DOHH2 (cell line): ENCODE results near the gene UXS1.
A peak's percentile ranks its signal among the peaks of the same experiment; 100 is the strongest.

Experiments
- H3F3A ChIP-seq: fragments of 200-600 bp; sonication (generic), shearing (Covaris generic); 2 replicates; pipeline ENCODE4 v1.6.0; 2016; ENCODE audit warnings: antibody characterized with exemption, mild to moderate bottlenecking; ENCODE audit not compliant: control insufficient read depth, insufficient read depth
- H3K27ac ChIP-seq: fragments of 200-600 bp; sonication (generic); 2 replicates; pipeline ENCODE4 v1.5.1; 2014; ENCODE audit warnings: low read depth, mild to moderate bottlenecking, low read length, moderate library complexity
- H3K27me3 ChIP-seq: fragments of 200-600 bp; sonication (generic); 2 replicates; pipeline ENCODE4 v1.6.1; 2014; ENCODE audit warnings: mild to moderate bottlenecking, low read length, mixed read lengths; ENCODE audit not compliant: control insufficient read depth
- H3K36me3 ChIP-seq: fragments of 200-600 bp; sonication (generic); 2 replicates; pipeline ENCODE4 v1.6.1; 2014; ENCODE audit warnings: mild to moderate bottlenecking, low read length, moderate library complexity, mixed read lengths; ENCODE audit not compliant: control insufficient read depth
- H3K4me1 ChIP-seq: fragments of 200-600 bp; sonication (generic); 2 replicates; pipeline ENCODE4 v1.6.1; 2014; ENCODE audit warnings: mild to moderate bottlenecking, low read length, mixed read lengths; ENCODE audit not compliant: control insufficient read depth
- H3K4me2 ChIP-seq: fragments of 200-600 bp; sonication (generic); 2 replicates; pipeline ENCODE4 v1.6.0; 2014; ENCODE audit warnings: mild to moderate bottlenecking, low read length, moderate library complexity
- H3K4me3 ChIP-seq: fragments of 200-600 bp; sonication (generic); 2 replicates; pipeline ENCODE4 v1.5.1; 2014; ENCODE audit warnings: mild to moderate bottlenecking, low read length, mixed read lengths
- H3K79me2 ChIP-seq: fragments of 200-600 bp; sonication (generic); 2 replicates; pipeline ENCODE4 v1.6.1; 2014; ENCODE audit warnings: mild to moderate bottlenecking, low read length, mixed read lengths; ENCODE audit not compliant: control insufficient read depth
- H3K9me2 ChIP-seq: fragments of 200-600 bp; sonication (generic); replicated peaks from 2 replicates; pipeline ENCODE4 v1.6.1; 2014; ENCODE audit warnings: mild to moderate bottlenecking, low read length, mixed read lengths; ENCODE audit not compliant: control insufficient read depth
- H3K9me3 ChIP-seq: fragments of 200-600 bp; sonication (generic); 2 replicates; pipeline ENCODE4 v1.6.1; 2014; ENCODE audit warnings: antibody characterized with exemption, low read length, mixed read lengths; ENCODE audit not compliant: control insufficient read depth, insufficient read depth
- H4K20me1 ChIP-seq: fragments of 200-600 bp; sonication (generic); 2 replicates; pipeline ENCODE4 v1.6.0; 2014; ENCODE audit warnings: low read depth, mild to moderate bottlenecking, antibody characterized with exemption, low read length, moderate library complexity; ENCODE audit not compliant: control insufficient read depth, insufficient read depth
- EZH2phosphoT487 ChIP-seq: fragments of 200-600 bp; sonication (generic); IDR thresholded peaks from 2 replicates; pipeline ENCODE4 v1.6.1; 2017; ENCODE audit warnings: borderline replicate concordance, mild to moderate bottlenecking, antibody characterized with exemption, low read length, moderate library complexity, mixed read lengths
- TF ChIP-seq, protein P1 (sequence below): fragments of 200-600 bp; sonication (generic); IDR thresholded peaks from one replicate; pipeline ENCODE4 v1.5.1; 2014; ENCODE audit warnings: antibody characterized with exemption, mild to moderate bottlenecking, low read depth, low read length; ENCODE audit not compliant: poor library complexity, severe bottlenecking

The UXS1 gene

DNA sequence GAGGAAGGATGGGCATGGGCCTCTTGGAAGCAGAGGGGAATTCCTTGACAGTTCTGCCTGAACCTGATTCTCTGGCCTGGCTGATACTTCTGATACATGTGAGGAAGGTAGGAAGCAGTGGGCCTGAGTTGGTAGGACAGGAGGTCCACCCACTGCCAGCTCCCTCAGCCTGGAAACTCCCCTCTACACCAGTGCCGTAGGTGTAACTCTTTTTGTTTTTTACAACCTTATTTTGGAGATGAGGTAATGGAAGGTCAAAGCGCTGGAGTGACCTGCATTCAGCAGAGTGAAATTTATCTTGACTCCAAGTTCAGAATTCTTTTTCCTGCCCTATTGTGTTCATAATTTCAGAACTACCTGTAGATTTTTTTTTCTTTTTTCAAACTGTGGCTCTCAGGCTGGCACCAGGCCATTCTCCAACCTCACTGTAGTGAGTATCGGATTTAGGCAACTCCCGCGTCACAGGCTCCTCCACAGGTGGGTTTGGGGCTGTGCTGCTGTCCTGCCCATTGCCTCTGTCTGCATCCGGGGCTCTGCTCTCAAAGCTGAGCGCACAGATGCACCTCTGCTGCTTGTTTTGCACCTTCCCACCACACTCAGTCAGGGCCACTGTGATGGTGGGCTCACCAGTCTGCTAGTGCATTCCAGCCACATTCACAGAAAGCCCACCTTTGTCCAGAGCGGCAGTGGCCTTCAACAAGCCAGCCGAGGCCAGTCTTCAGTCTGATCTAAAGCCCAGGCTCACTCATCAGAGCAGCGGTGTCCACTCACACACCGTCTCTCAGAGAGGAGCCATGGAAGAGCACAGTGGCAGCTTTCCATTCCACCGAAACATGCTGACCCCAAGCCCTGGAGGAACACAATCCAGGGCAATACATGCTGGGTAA, 87.2 kb downstream of the UXS1 start:
- H3K36me3 ChIP-seq, result no peaks in the 10 kb centered on the region
- TF ChIP-seq, protein P1, sequence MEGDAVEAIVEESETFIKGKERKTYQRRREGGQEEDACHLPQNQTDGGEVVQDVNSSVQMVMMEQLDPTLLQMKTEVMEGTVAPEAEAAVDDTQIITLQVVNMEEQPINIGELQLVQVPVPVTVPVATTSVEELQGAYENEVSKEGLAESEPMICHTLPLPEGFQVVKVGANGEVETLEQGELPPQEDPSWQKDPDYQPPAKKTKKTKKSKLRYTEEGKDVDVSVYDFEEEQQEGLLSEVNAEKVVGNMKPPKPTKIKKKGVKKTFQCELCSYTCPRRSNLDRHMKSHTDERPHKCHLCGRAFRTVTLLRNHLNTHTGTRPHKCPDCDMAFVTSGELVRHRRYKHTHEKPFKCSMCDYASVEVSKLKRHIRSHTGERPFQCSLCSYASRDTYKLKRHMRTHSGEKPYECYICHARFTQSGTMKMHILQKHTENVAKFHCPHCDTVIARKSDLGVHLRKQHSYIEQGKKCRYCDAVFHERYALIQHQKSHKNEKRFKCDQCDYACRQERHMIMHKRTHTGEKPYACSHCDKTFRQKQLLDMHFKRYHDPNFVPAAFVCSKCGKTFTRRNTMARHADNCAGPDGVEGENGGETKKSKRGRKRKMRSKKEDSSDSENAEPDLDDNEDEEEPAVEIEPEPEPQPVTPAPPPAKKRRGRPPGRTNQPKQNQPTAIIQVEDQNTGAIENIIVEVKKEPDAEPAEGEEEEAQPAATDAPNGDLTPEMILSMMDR, result no peak
- no peak for TF ChIP-seq EZH2phosphoT487
- no peaks in the 10 kb centered on the region for H3K4me1 ChIP-seq

DNA sequence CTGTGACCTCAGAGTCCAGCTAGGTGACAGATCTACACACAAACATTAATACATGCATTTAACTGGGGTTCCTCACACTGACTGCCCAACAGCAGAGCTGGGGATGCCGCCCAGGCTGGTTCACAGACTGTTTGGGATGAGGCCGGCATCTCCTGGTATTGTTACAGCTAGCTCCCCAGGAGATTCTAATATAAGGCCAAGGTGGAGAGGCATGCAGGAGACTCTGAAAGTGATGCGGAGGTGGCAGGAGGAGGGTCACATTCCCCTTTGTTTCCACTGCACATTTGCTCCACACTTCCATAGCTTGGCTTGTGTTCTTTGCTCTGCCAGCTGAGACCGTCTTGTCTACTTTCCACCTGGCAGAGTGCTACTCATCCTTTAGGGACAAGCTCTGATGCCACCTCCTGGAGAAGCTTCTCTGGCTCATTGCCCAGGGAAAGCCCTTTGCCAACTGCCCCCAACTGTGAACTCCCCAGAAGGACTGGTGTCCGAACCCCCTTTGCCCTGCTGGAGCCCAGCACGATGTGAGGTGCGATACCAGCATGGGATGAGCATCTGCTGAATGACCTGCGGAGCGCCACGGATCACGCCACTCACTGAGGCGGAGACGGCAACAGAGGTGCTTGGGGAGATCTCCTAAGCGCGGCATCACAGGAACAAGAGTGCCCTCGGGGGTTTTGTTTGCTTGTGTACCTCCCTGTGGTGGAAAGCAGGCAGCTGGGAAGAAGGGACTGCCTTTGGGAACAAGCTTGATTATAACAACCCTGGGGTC, 88.8 kb downstream of the UXS1 start:
- no peak overlapping the region for H3K4me2 ChIP-seq

More for the DNA sequence above, 87.2 kb downstream of the UXS1 start:
- Histone ChIP-seq H3K4me3 (no peak overlapping the region), H3K79me2 (no peaks in the 10 kb centered on the region), H3F3A (no peaks in the 10 kb centered on the region), H3K9me2 (no peaks in the 10 kb centered on the region), H3K9me3 (no peaks in the 10 kb centered on the region), H4K20me1 (no peaks in the 10 kb centered on the region), H3K27me3 (no peaks in the 10 kb centered on the region), H3K27ac (no peak overlapping the region), H3K4me2 (no peak overlapping the region)

DNA sequence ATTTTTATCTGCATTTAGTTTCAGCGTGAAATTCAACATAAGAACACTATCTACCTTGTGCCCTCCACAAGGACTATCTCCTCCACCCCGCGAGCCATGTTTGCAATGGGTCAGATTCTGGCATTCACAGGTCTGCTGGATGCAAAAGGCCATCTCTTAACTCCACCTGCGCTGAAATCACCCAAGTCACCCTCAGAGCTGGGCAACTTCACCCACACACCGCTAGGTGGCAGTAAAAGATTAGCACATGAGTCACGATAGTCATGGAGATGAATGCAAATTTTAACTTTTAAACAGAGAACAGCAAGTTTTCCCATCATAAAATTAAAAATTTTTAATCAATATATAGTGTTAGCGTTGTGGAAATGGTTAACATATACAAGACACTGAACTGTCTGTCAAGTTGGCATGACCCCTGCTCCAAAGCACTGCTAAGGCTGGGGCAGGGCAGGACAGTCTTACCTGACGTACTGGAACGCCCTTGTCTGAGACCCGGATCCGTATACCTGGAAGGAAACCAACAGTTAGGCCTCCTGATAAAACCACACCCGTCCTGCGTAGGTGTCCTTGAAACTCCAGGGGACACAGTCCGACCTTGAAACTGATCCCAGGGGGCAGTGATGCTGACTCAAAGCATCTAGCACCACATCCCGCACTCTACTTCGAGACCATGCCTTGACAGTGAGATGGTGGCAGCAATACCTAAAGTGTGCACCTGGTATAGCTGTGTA, 89.6 kb downstream of the UXS1 start:
- H3K4me1 ChIP-seq, result no peaks in the 10 kb centered on the region
- H3K9me2 ChIP-seq, result no peaks in the 10 kb centered on the region

More for the DNA sequence above, 88.8 kb downstream of the UXS1 start:
- Histone ChIP-seq H3K9me2 (no peaks in the 10 kb centered on the region), H3K27me3 (no peaks in the 10 kb centered on the region), H3K27ac (no peak overlapping the region), H3K4me3 (no peak overlapping the region), H3F3A (no peaks in the 10 kb centered on the region), H3K79me2 (no peaks in the 10 kb centered on the region), H3K9me3 (no peaks in the 10 kb centered on the region), H3K4me1 (no peaks in the 10 kb centered on the region), H4K20me1 (no peaks in the 10 kb centered on the region), H3K36me3 (no peaks in the 10 kb centered on the region)
- TF ChIP-seq, protein P1, result no peak
- no peak for TF ChIP-seq EZH2phosphoT487

More for the DNA sequence above, 89.6 kb downstream of the UXS1 start:
- Histone ChIP-seq H3K4me3 (no peak overlapping the region), H4K20me1 (no peaks in the 10 kb centered on the region), H3K4me2 (no peak overlapping the region), H3K27me3 (no peaks in the 10 kb centered on the region), H3K79me2 (no peaks in the 10 kb centered on the region), H3K36me3 (no peaks in the 10 kb centered on the region), H3K27ac (no peak overlapping the region), H3F3A (no peaks in the 10 kb centered on the region), H3K9me3 (no peaks in the 10 kb centered on the region)
- TF ChIP-seq EZH2phosphoT487, result no peak
- TF ChIP-seq, protein P1, result peak; percentile 91
